ENCODE measurements around the gene APLNR. TPM values are rescaled to one million over a fixed set of nuclear protein-coding genes. Genes with fewer than 3 reads are reported as not detected.

Gene APLNR
- polyA plus RNA-seq, 2 of the 4 experiments (the other 2 are of a cell fraction), result 0.08 to 0.14 TPM

- FAIRE-seq, result no peak
These were observed 7.9 kb upstream of the APLNR start for GRCh38 chr11:57244911-57245310.

More at GRCh38 chr11:57244911-57245310, 7.9 kb upstream of the APLNR start:
- ATAC-seq (no peak), DNase-seq (ENCODE audit: low read depth in 1 of 2, low spot score in 1 of 2) (no peak)
- WGBS (ENCODE audit: missing lambda C conversion rate), result 93% methylated on average over 3 of the region's 3 CpGs
- Histone ChIP-seq H3K9me3 (no peaks in the 10 kb centered on the region), H3K4me1 (peaks cover 19% of the 10 kb centered on the region), H3K4me3 (no peak overlapping the region), H3K27ac (peak overlapping the region in 1 of 2 experiments; percentile 59; a peak in 4 of 6 replicates), H3K4me2 (no peak overlapping the region)
- ChIA-PET POLR2A (no interaction called here), CTCF (interaction anchor here (0.7 to 1.2 kb wide), 2 partner anchors 11 to 404 kb away, joined by 3 read pairs; no protein-coding TSS in a partner anchor)
- TF ChIP-seq KDM5A (IDR thresholded peaks at IDR 0.05), result no peak
- TF ChIP-seq RCOR1 (IDR thresholded peaks at IDR 0.05; ENCODE audit: low read depth, low read length), result no peak
- TF ChIP-seq SREBF2 (IDR thresholded peaks at IDR 0.05), result no peak
- TF ChIP-seq E2F6 (IDR thresholded peaks at IDR 0.05; ENCODE audit: borderline replicate concordance, low read depth), result no peak
- TF ChIP-seq ELK1 (IDR thresholded peaks at IDR 0.05; ENCODE audit: low read depth, low read length), result no peak
- no peak for TF ChIP-seq BHLHE40 (IDR thresholded peaks at IDR 0.05; ENCODE audit: low read depth, low read length)
- TF ChIP-seq ZNF302 (CRISPR knock-in tag; IDR thresholded peaks at IDR 0.05), result no peak
- no peak for TF ChIP-seq GATA3 (IDR thresholded peaks at IDR 0.05; ENCODE audit: borderline replicate concordance)
- TF ChIP-seq ESRRA (IDR thresholded peaks at IDR 0.05; ENCODE audit: borderline replicate concordance, low read length), result no peak
- no peak for TF ChIP-seq MYC (IDR thresholded peaks at IDR 0.05; ENCODE audit: borderline replicate concordance, low read length)
- TF ChIP-seq PBX3 (IDR thresholded peaks at IDR 0.05), result no peak
- no peak for TF ChIP-seq ZFP36 (IDR thresholded peaks at IDR 0.05; ENCODE audit: borderline replicate concordance, partially characterized antibody)
- no peak for TF ChIP-seq POLR2AphosphoS2 (conservative IDR thresholded peaks at IDR 0.05; ENCODE audit: low read length)
- no peak for TF ChIP-seq KDM1A (IDR thresholded peaks at IDR 0.05; ENCODE audit: low read depth)
- TF ChIP-seq MAX (IDR thresholded peaks at IDR 0.05), result no peak
- TF ChIP-seq CHD4 (IDR thresholded peaks at IDR 0.05; ENCODE audit: borderline replicate concordance), result no peak
- TF ChIP-seq, protein P1, sequence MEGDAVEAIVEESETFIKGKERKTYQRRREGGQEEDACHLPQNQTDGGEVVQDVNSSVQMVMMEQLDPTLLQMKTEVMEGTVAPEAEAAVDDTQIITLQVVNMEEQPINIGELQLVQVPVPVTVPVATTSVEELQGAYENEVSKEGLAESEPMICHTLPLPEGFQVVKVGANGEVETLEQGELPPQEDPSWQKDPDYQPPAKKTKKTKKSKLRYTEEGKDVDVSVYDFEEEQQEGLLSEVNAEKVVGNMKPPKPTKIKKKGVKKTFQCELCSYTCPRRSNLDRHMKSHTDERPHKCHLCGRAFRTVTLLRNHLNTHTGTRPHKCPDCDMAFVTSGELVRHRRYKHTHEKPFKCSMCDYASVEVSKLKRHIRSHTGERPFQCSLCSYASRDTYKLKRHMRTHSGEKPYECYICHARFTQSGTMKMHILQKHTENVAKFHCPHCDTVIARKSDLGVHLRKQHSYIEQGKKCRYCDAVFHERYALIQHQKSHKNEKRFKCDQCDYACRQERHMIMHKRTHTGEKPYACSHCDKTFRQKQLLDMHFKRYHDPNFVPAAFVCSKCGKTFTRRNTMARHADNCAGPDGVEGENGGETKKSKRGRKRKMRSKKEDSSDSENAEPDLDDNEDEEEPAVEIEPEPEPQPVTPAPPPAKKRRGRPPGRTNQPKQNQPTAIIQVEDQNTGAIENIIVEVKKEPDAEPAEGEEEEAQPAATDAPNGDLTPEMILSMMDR (IDR thresholded peaks at IDR 0.05), result no peak
- no peak for TF ChIP-seq NFE2L2 (conservative IDR thresholded peaks at IDR 0.05; ENCODE audit: low read length)
- no peak for TF ChIP-seq HMGXB4 (CRISPR knock-in tag; IDR thresholded peaks at IDR 0.05; ENCODE audit: borderline replicate concordance)

All from A549 (cell line).